A172 (cell line): Measurements from ENCODE around the gene SCRN1. TPM values are rescaled to one million over a fixed set of nuclear protein-coding genes. Genes with fewer than 3 reads are reported as not detected.
"Not testable (repeated sequence)": the region's sequence is repeated elsewhere in the genome, so short reads cannot be mapped to it uniquely, and the experiment has no call there.

Experiments used
- DNase-seq: peaks from one replicate; pipeline ENCODE4 v3.0.0-alpha.2; 2015; ENCODE audit warnings: low spot score
- total RNA-seq: library from RNA; depleted of rRNA; stranded (reverse); fragments of >200 nt; shearing (Covaris generic); gene quantifications from 2 replicates; pipeline ENCODE4 v1.2.3, GENCODE V29; 2014

SCRN1 gene
- total RNA-seq, 1 experiment from 2014 or later, result 195 TPM

DNA sequence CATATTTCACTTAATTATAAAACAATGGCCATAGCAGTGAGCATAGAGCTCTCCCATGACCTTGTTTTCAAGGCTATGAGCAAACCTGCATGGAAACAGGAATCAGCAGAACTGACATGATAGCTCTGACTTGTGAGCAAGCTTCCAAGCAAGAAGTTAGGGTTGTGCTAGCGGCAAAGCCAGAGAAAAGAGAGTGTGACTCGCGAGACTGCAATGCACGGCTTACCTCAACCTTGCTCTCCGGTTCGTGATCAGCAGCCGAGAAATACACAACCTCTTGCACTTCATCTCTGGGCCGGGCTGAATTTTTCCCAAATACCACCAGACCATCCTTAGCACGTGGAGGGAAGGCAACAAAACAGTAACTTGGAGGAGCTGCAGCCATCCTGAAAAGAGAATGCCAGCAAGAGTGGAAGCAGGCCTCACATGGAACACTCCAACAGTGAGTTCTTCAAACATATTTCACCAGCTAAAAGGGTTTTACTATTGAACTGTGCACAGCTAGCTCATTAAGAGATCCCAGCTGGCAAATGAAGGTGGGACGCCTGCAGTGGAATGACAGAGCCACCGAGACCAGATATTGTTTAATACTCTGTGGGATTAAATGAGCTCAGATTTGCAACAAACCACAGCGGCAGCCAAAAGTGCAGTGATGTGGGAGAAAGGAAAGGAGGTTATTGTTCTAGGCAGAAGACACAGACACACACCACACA lies 20.8 kb downstream of the SCRN1 start:
- peak; percentile 84 for DNase-seq

- no peak for DNase-seq
Observed at GRCh38 chr7:29965030-29965429, 24.6 kb downstream of the SCRN1 start.

GRCh38 chr7:29962035-29962434 lies 27.6 kb downstream of the SCRN1 start:
- no peak for DNase-seq

DNA sequence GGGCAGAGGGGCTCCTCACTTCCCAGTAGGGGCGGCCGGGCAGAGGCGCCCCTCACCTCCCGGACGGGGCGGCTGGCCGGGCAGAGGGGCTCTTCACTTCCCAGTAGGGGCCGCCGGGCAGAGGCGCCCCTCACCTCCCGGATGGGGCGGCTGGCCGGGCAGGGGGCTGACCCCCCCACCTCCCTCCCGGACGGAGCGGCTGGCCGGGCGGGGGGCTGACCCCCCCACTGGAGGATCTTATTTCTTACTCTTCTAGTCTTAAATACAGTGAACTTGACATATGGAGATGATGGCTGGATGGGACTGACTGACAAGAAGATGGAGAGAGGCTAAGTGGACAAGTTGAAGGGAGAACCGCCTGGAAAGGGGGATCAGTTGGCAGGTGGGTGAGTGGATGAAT lies 28.0 kb downstream of the SCRN1 start:
- not testable (repeated sequence) for DNase-seq

- DNase-seq, result no peak
Observed at GRCh38 chr7:29958667-29959358, 30.8 kb downstream of the SCRN1 start.

DNA sequence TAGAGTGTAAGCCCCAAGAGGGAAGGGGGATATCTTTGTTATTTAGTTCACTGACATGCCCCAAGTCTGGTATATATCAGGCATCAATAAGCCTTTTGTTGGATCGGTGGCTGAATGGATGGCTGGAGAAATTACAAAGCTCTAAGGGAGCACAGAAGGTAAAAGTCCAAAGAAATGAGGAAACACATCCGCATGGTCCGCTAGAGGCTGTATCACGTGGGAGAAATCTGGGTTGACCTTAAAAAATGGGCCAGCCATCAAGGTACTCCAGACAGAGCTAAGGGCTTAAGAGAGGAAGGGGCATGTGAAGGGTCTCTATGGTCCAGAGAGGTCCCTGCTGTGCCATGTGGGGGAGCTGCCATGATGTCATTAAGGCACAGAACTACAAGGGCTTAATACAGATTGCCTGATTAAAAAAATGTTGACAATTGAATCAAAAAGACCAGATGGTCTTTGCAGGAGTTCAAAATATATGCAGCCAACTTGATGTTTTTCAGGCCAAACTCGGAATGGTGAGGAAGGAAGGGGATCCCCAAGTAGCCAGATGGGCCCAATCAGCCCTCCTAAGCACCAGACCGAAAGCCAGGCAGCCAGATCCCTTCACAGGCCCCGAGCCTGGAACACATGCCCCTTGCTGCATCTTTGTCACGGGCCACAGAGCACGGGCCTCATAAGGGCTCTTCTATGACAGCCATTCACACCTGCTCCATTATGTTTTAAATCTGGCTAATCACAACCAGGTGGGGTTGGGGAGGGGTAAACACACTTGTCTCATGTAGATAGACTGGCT lies 31.9 kb downstream of the SCRN1 start:
- no peak for DNase-seq

DNA sequence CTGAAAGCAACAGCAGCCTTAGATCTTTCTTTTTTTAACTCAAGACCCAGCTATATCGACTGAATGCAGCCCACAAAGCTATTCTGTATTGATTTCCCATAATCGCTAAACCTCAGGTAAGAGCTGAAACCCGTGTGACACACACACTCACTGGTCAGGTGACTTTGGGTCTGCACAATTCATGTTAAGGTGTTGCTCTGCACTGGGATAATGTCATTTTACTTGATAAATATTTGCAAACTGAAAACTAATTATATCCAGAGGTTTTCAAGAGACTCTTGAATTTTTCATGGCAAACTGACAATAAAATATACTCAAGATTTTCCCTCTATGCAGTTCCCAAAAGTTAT lies 33.1 kb downstream of the SCRN1 start:
- no peak for DNase-seq

DNA sequence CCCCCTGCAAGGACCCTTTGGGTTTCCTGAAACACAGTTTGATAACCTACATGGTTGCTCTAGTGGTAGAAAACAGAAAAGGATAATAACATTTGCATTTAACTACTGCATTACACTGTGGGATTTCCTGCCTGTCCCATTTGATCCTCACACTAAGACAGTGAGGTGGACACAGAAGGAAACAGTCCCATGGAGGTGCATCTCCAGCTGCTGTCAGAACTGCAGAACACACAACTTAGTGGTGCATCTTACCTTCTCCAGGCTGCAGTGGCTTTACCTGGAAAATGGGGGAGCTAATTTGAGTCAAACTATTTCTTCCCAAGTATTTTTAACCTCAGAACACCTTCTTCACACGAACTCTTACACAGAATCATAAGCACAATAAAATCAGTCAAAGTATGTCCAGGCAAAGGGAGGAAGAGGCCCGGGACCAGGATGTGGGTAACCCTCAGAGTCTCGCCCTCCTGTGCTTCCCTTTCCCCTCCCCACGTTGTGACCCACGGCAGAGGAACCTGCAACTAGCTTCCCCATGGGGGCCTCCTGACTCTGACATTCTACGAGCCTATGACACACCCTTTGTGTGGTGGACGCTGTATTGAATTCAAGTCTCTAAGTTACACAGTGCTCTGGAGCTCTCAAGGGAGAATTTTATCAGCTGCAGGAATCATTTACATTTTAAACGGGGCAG lies 33.7 kb downstream of the SCRN1 start:
- no peak for DNase-seq

- DNase-seq, result no peak
Observed at GRCh38 chr7:29955075-29955792, 34.4 kb downstream of the SCRN1 start.

- DNase-seq, result no peak
Observed at GRCh38 chr7:29953726-29954347, 35.8 kb downstream of the SCRN1 start.

- no peak for DNase-seq
Observed at GRCh38 chr7:29951206-29951605, 38.4 kb downstream of the SCRN1 start.

DNA sequence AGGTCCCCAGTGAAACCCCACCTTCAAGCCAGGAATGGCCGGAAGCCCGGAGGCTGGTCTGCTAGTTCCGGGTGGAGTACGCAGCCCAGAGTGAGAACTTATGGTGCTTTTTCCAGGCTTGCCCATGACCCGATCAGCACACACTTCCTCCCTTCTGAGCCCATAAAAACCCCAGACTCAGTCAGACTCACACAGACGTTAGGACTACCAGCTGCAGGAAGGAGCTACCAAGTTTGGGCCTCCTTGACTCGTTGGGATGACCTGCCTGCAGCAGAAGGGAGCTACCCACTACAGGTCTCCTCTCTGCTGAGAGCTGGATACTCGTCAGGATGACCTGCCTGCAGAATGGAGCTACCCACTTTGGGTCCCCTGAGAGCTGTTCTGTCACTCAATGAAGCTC lies 39.1 kb downstream of the SCRN1 start:
- DNase-seq, result no peak

GRCh38 chr7:29948587-29948986 lies 41.0 kb downstream of the SCRN1 start:
- DNase-seq, result no peak

DNA sequence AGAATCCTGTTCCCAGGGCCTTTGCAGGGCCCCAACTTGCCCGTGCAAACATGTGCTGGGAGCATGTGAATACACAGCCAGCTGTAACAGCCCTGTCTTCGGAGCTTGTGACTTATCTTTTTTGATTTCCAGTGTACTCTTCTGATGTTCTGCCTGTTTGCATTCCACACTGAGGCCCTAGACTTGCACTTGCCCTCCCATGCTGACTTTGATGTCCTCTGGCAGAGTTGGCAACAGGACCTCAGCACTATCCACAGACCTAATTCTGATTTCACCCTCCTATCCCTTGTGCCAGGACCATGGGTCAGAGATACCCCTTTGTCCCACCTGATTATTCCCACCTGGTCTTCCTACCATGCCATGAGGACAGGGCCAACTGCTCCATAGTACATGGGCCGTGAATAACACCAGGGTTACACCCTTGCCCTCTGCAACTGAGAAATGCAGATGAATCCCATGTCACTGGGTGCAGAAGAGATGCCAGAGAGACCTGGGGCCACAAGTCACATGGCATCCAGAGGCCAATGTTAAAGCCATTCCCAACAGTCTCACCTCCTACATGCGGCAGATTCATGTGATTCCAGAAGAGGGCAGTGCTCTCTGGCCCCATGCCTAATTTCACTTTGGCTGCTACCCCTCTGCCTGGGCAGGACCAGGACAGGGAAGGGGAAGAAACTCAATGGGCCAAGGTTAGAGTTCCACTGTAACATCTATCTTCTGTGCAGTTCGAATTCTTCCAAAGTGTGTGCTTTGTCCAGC lies 43.0 kb downstream of the SCRN1 start:
- peak; percentile 39 for DNase-seq

DNA sequence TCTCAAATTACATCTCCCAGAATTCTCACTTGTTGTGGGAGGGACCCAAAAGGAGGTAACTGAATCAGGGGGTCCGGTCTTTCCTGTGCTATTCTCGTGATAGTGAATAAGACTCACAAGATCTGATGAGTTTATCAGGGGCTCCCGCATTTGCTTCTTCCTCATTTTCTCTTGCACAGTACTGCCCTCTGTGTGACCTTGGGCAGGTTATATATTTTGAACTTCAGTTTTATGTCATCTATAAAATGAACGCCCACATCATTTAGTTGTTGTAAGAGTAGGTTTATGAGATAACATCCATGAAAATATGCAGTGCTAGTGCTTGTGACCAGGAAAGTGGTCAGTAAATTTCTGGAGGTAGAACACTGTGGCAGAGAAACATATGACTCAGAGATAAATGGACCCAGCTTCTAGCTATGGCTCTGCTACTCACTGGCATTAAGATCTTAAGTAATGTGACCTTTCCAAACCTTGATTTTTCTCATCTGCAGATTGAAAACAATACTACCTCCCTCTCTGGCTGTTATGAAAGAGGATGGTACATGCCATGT lies 44.3 kb downstream of the SCRN1 start:
- DNase-seq, result peak; percentile 11

DNA sequence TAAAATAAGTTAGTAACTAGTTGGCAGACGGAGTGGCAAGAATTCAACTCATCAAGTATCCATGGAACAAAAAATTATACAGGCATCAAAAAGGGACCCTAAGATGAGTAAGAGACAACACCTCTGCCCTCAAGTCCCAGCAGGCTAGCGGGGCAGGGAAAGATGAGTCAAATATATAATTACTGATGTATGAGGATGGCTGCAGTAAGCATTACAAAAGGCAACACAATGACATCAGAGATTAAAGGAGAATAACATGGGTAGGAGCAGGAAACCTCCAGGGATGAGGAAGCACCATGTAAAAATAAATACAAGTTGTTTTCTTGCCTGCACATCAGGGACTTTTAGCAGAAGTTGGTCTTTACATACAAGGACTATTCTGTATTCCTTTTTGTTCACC lies 49.4 kb downstream of the SCRN1 start:
- no peak for DNase-seq

GRCh38 chr7:29937132-29937531 lies 52.5 kb downstream of the SCRN1 start:
- no peak for DNase-seq

- no peak for DNase-seq
Observed at GRCh38 chr7:29935111-29935510, 54.5 kb downstream of the SCRN1 start.

- no peak for DNase-seq
Observed at GRCh38 chr7:29929018-29929807, 60.4 kb downstream of the SCRN1 start.
